ENCODE results near the gene IFIH1. TPM values are rescaled to one million over a fixed set of nuclear protein-coding genes. Genes with fewer than 3 reads are reported as not detected.

IFIH1 gene
- total and polyA plus RNA-seq, 2 of the 8 experiments (the other 6 are each of a cell fraction or from before 2014, with no cell fraction given): 0.32 to 2.0 TPM

GRCh38 chr2:162243715-162244114, 74.8 kb downstream of the IFIH1 start:
- no peak overlapping the region for H2AFZ ChIP-seq (ENCODE audit: low read length)
- no peak overlapping the region for H2BK15ac ChIP-seq (ENCODE audit: low read length)
- no peaks in the 10 kb centered on the region for H3K4me1 ChIP-seq (replicated peaks in 1 of 4; ENCODE audit: control insufficient read depth in 3 of 4, insufficient read depth in 4 of 4, low read length in 3 of 4)
- no peak overlapping the region for H2BK12ac ChIP-seq (ENCODE audit: low read depth, low read length)
- H3K79me1 ChIP-seq (ENCODE audit: low read depth, low read length): no peaks in the 10 kb centered on the region
- no peaks in the 10 kb centered on the region for H3K23me2 ChIP-seq (ENCODE audit: low read depth, low read length)
- H3K9me3 ChIP-seq (ENCODE audit: insufficient read depth in 2 of 2, low read depth in 1 of 2, low read length in 1 of 2): no peaks in the 10 kb centered on the region
- ChIA-PET POLR2A (ENCODE audit: partially characterized antibody) (no interaction called here), CTCF (ENCODE audit: partially characterized antibody) (interaction anchor here (4.1 kb wide), 1 partner anchor 23 kb away, joined by 20 read pairs; no protein-coding TSS in a partner anchor)
- no peak overlapping the region for H4K8ac ChIP-seq (ENCODE audit: extremely low read depth, insufficient read depth, low read length)
- no peak overlapping the region for H3K27ac ChIP-seq (ENCODE audit: low read depth, low read length)
- H4K20me1 ChIP-seq (replicated peaks in 1 of 2; ENCODE audit: control insufficient read depth in 1 of 2, insufficient read depth in 2 of 2, low read length in 2 of 2): no peaks in the 10 kb centered on the region
- H3K36me3 ChIP-seq (ENCODE audit: control insufficient read depth in 2 of 4, insufficient read depth in 4 of 4, low read length in 3 of 4): no peaks in the 10 kb centered on the region
- no peak for DNase-seq (ENCODE audit: low read depth in 1 of 2, low spot score in 2 of 2)
- no peak overlapping the region for H2BK5ac ChIP-seq (ENCODE audit: low read depth, low read length)
- H3K4ac ChIP-seq (replicated peaks; ENCODE audit: insufficient read length, low read depth, low read length): no peak overlapping the region
- no peak overlapping the region for H4K91ac ChIP-seq (replicated peaks; ENCODE audit: insufficient read length, low read length)
- TF ChIP-seq EZH2 (IDR thresholded peaks at IDR 0.05; ENCODE audit: low read depth, low read length, severe bottlenecking): no peak
- WGBS, 2 experiments (ENCODE audit: extremely low coverage in 1 of 2, insufficient coverage in 1 of 2, insufficient read length in 1 of 2, insufficient replicate concordance in 2 of 2, low coverage in 1 of 2, low lambda C conversion rate in 2 of 2, missing lambda C conversion rate in 1 of 2): 90% methylated on average over 1 of the region's 1 CpG; no CpG with 5 or more reads in 1 of the 2 experiments
- no peak overlapping the region for H3K4me3 ChIP-seq (ENCODE audit: extremely low read depth in 1 of 4, insufficient read depth in 2 of 4, low read depth in 3 of 4, low read length in 4 of 4)
- H3K14ac ChIP-seq (ENCODE audit: insufficient read length): no peak overlapping the region
- H4K5ac ChIP-seq (ENCODE audit: insufficient read length, low read depth, low read length): no peak overlapping the region
- no peak overlapping the region for H3K23ac ChIP-seq (ENCODE audit: insufficient read length)
- H3K56ac ChIP-seq (replicated peaks; ENCODE audit: insufficient read length, low read depth, low read length): no peak overlapping the region
- no peak overlapping the region for H3K18ac ChIP-seq (ENCODE audit: extremely low read depth, low read length)
- no peak overlapping the region for H3K4me2 ChIP-seq (ENCODE audit: insufficient read depth in 1 of 2, low read depth in 2 of 2, low read length in 2 of 2)
- H3K27me3 ChIP-seq (replicated peaks in 1 of 4; ENCODE audit: control insufficient read depth in 3 of 4, extremely low read depth in 1 of 4, insufficient read depth in 3 of 4, low read length in 3 of 4): no peaks in the 10 kb centered on the region
- no peak for FAIRE-seq
- H2AK5ac ChIP-seq (ENCODE audit: low read depth, low read length): no peak overlapping the region
- H3K9ac ChIP-seq (replicated peaks in 1 of 4; ENCODE audit: extremely low read depth in 1 of 4, low read depth in 3 of 4, low read length in 3 of 4): no peak overlapping the region
- no peak overlapping the region for H2BK120ac ChIP-seq (replicated peaks; ENCODE audit: low read depth, low read length)
- no peak overlapping the region for H2BK20ac ChIP-seq (ENCODE audit: low read length)
- H3K79me2 ChIP-seq (ENCODE audit: control insufficient read depth in 1 of 2, insufficient read depth in 2 of 2, low read length in 2 of 2): no peaks in the 10 kb centered on the region

All from H1 (cell line).